Pancreas (tissue), 10 donors: ENCODE data around the gene MEIS1. TPM values are rescaled to one million over a fixed set of nuclear protein-coding genes. Genes with fewer than 3 reads are reported as not detected.

Experiments used
- ATAC-seq, 4 donors: fragments of 200-7000 bp; cut with Tn5 transposase; one replicate each; pipeline versions ENCODE4 v1.8.0 to v1.9.1; 2020; ENCODE audit warnings: mild to moderate bottlenecking in 4 of 4, moderate library complexity in 4 of 4
- DNase-seq, 6 donors: peaks; one replicate each; pipeline ENCODE4 v3.0.0-alpha.2; 2020
- FAIRE-seq: peaks from 2 replicates; lab custom pipeline; 2012; peaks lifted over from hg19 to GRCh38; lab: Jason Lieb, UNC
- H3K27ac ChIP-seq, 4 donors: fragments of 200-600 bp; sonication (generic); 1 replicate in 3 of 4; 2 replicates in 1 of 4; pipeline versions ENCODE4 v1.5.0 to v1.8.0; 2020
- H3K27me3 ChIP-seq, 4 donors: fragments of 200-600 bp; one replicate each; pipeline ENCODE4 v1.8.0; 2021
- H3K36me3 ChIP-seq, 3 donors: fragments of 200-600 bp; sonication (generic) in 1 of 3; one replicate each; pipeline versions ENCODE4 v1.5.0 to v1.8.0; 2020 to 2021
- H3K4me1 ChIP-seq, 3 donors: fragments of 200-600 bp; one replicate each; pipeline ENCODE4 v1.8.0; 2021
- H3K4me3 ChIP-seq, 4 donors: fragments of 200-600 bp; sonication (generic) in 2 of 4; one replicate each; pipeline versions ENCODE4 v1.5.0 to v1.8.0; 2020 to 2021
- H3K9me3 ChIP-seq, 4 donors: fragments of 200-600 bp; one replicate each; pipeline ENCODE4 v1.8.0; 2021
- CTCF ChIP-seq, 4 donors: fragments of 200-600 bp; sonication (generic) in 3 of 4; IDR thresholded peaks; one replicate each; pipeline versions ENCODE4 v1.5.0 to v1.8.0; 2021; ENCODE audit warnings: antibody characterized with exemption in 4 of 4
- WGBS, 2 donors: extraction: QIAGEN DNeasy Blood & Tissue Kit; methylation state at CpG; one replicate each; pipeline ENCODE4 v1.1.7; 2013; 5-methylcytosine and 5-hydroxymethylcytosine counted together
- intact Hi-C, 3 donors: fragments of 100-400 bp; cut with DNase I; formaldehyde crosslinking; loops; one replicate each; pipeline versions ENCODE4 v1.11.1 to v1.14.2; 2022
- polyA plus RNA-seq, 2 donors: library from polyadenylated mRNA; stranded (reverse); fragments of 200-250 nt; gene quantifications; one replicate each; pipeline ENCODE4 v1.2.3, GENCODE V29; 2013
- total RNA-seq, 6 donors: library from RNA; stranded (reverse); fragmentation: NEBNext Ultra II Directional in 4 of 6; extraction: Animal tissue kit (Norgen Biotek cat#: 25700) in 4 of 6; gene quantifications; one replicate each; pipeline versions ENCODE4 v1.2.1 to v1.2.4, GENCODE V29; 2021 to 2023
- donor health status: healthy with polysubstance abuse.
- donor health status: DM: no; HTN: no; CAD: no; lungs with moderate emphysema.
- donor health status: DM: no; HTN: no; CAD: no.
- donor health status: control.
- donor health status: control.
- donor health status: Bipolar disorder and iron deficiency.
- donor health status: DM: yes; HTN: yes; CAD: no.
- donor health status: DM: no; HTN: no; CAD: no.
- donor health status: DM: no; HTN: no; CAD: no.
- donor health status: DM: yes; HTN: yes; CAD: no.

The MEIS1 gene
- total and polyA plus RNA-seq, 8 donors, result 41.3 to 129 (median 58.4) TPM

GRCh38 chr2:66532972-66533868, 98.3 kb downstream of the MEIS1 start:
- Histone ChIP-seq H3K36me3 (peaks cover 0 to 7% (median 4%) of the 10 kb centered on the region in 3 donors), H3K27ac (peak overlapping the region in 1 of 4 donors; percentile 0), H3K4me1 (peaks cover 7 to 25% (median 17%) of the 10 kb centered on the region in 3 donors), H3K27me3 (no peaks in the 10 kb centered on the region), H3K9me3 (no peaks in the 10 kb centered on the region), H3K4me3 (no peak overlapping the region)
- intact Hi-C loops, result no loop called here
- WGBS, 2 donors, result 55 to 62% methylated on average over 11 of the region's 11 CpGs
- peak in 1 of 4 donors; percentile 18 for ATAC-seq
- no peak for FAIRE-seq
- DNase-seq, result no peak
- TF ChIP-seq CTCF (IDR thresholded peaks at IDR 0.05), result no peak

- peaks cover 7 to 25% (median 19%) of the 10 kb centered on the region in 3 donors for H3K4me1 ChIP-seq
- 49 to 56% methylated on average over 4 of the region's 4 CpGs for WGBS, 2 donors
- TF ChIP-seq CTCF (IDR thresholded peaks at IDR 0.05), result no peak
- FAIRE-seq, result no peak
- ATAC-seq, result no peak
- no peaks in the 10 kb centered on the region for H3K9me3 ChIP-seq
- no peaks in the 10 kb centered on the region for H3K27me3 ChIP-seq
- intact Hi-C loops, result no loop called here
- no peak for DNase-seq
- peaks cover 0 to 4% (median 0%) of the 10 kb centered on the region in 3 donors for H3K36me3 ChIP-seq
- peak overlapping the region in 1 of 4 donors; percentile 15 for H3K27ac ChIP-seq
- no peak overlapping the region for H3K4me3 ChIP-seq
Observed at GRCh38 chr2:66534461-66534860, 99.5 kb downstream of the MEIS1 start.

- no peak overlapping the region for H3K27ac ChIP-seq
- peaks cover 0 to 4% (median 0%) of the 10 kb centered on the region in 3 donors for H3K36me3 ChIP-seq
- WGBS, 2 donors, result 25 to 27% methylated on average over 3 of the region's 3 CpGs
- DNase-seq, result no peak
- H3K27me3 ChIP-seq, result no peaks in the 10 kb centered on the region
- H3K4me3 ChIP-seq, result no peak overlapping the region
- intact Hi-C loops, result no loop called here
- TF ChIP-seq CTCF (IDR thresholded peaks at IDR 0.05), result no peak
- no peaks in the 10 kb centered on the region for H3K9me3 ChIP-seq
- H3K4me1 ChIP-seq, result peaks cover 7 to 25% (median 25%) of the 10 kb centered on the region in 3 donors
- ATAC-seq, result no peak
- peak; percentile 47 for FAIRE-seq
Observed at GRCh38 chr2:66535574-66536289, 100.8 kb downstream of the MEIS1 start.

GRCh38 chr2:66536290-66536673, 101.4 kb downstream of the MEIS1 start:
- no peak for ATAC-seq
- H3K9me3 ChIP-seq, result no peaks in the 10 kb centered on the region
- no peak for TF ChIP-seq CTCF (IDR thresholded peaks at IDR 0.05)
- H3K4me1 ChIP-seq, result peaks cover 7 to 25% (median 21%) of the 10 kb centered on the region in 3 donors
- no peak for FAIRE-seq
- DNase-seq, result no peak
- H3K36me3 ChIP-seq, result peaks cover 0 to 4% (median 0%) of the 10 kb centered on the region in 3 donors
- intact Hi-C loops, result no loop called here
- 74 to 80% methylated on average over 2 of the region's 2 CpGs for WGBS, 2 donors
- H3K27me3 ChIP-seq, result no peaks in the 10 kb centered on the region
- no peak overlapping the region for H3K4me3 ChIP-seq
- H3K27ac ChIP-seq, result no peak overlapping the region
